HEK293 (cell line): ENCODE data around the gene SYT5.

Source experiments
- FEZF1 ChIP-seq: fragments of 450-650 bp; formaldehyde crosslinking; IDR thresholded peaks from 2 replicates; pipeline ENCODE4 v1.5.1; 2016; ENCODE audit warnings: missing biosample characterization, missing genetic modification characterization
- SALL2 ChIP-seq: fragments of 450-650 bp; formaldehyde crosslinking; IDR thresholded peaks from 2 replicates; pipeline ENCODE4 v1.5.0; 2017; ENCODE audit warnings: missing biosample characterization, mild to moderate bottlenecking, missing genetic modification characterization, borderline replicate concordance
- TRIM28 ChIP-seq: IDR thresholded peaks from 2 replicates; pipeline ENCODE4 v1.6.1; 2011; ENCODE audit warnings: low read length, control low read depth, borderline replicate concordance
- ZBTB17 ChIP-seq: fragments of 450-650 bp; formaldehyde crosslinking; IDR thresholded peaks from 2 replicates; pipeline ENCODE4 v1.5.1; 2016; ENCODE audit warnings: missing biosample characterization, missing genetic modification characterization
- ZFP37 ChIP-seq: fragments of 450-650 bp; formaldehyde crosslinking; IDR thresholded peaks from 2 replicates; pipeline ENCODE4 v1.5.1; 2016; ENCODE audit warnings: missing biosample characterization, missing genetic modification characterization
- ZNF10 ChIP-seq: fragments of 450-650 bp; formaldehyde crosslinking; IDR thresholded peaks from 2 replicates; pipeline ENCODE4 v1.5.1; 2017; ENCODE audit warnings: missing biosample characterization, missing genetic modification characterization
- ZNF155 ChIP-seq: fragments of 450-650 bp; formaldehyde crosslinking; IDR thresholded peaks from 2 replicates; pipeline ENCODE4 v1.5.1; 2016; ENCODE audit warnings: missing biosample characterization, missing genetic modification characterization
- ZNF169 ChIP-seq: fragments of 450-650 bp; formaldehyde crosslinking; IDR thresholded peaks from 2 replicates; pipeline ENCODE4 v1.5.1; 2016; ENCODE audit warnings: missing biosample characterization, missing genetic modification characterization
- ZNF202 ChIP-seq: fragments of 450-650 bp; formaldehyde crosslinking; IDR thresholded peaks from 2 replicates; pipeline ENCODE4 v1.5.1; 2016; ENCODE audit warnings: missing biosample characterization, missing genetic modification characterization, borderline replicate concordance
- ZNF211 ChIP-seq: fragments of 450-650 bp; formaldehyde crosslinking; IDR thresholded peaks from 2 replicates; pipeline ENCODE4 v1.5.1; 2016; ENCODE audit warnings: low read depth, missing biosample characterization, missing genetic modification characterization
- ZNF23 ChIP-seq: fragments of 450-650 bp; formaldehyde crosslinking; IDR thresholded peaks from 2 replicates; pipeline ENCODE4 v1.5.1; 2016; ENCODE audit warnings: missing biosample characterization, missing genetic modification characterization, borderline replicate concordance
- ZNF24 ChIP-seq: fragments of 450-650 bp; formaldehyde crosslinking; IDR thresholded peaks from 2 replicates; pipeline ENCODE4 v1.5.1; 2016; ENCODE audit warnings: missing biosample characterization, missing genetic modification characterization
- ZNF248 ChIP-seq: fragments of 450-650 bp; formaldehyde crosslinking; IDR thresholded peaks from 2 replicates; pipeline ENCODE4 v1.5.1; 2017; ENCODE audit warnings: missing biosample characterization, missing genetic modification characterization
- ZNF341 ChIP-seq: fragments of 450-650 bp; formaldehyde crosslinking; IDR thresholded peaks from 2 replicates; pipeline ENCODE4; 2016; ENCODE audit warnings: low read depth, missing biosample characterization, missing genetic modification characterization
- ZNF354C ChIP-seq: fragments of 450-650 bp; formaldehyde crosslinking; IDR thresholded peaks from 2 replicates; pipeline ENCODE4 v1.5.1; 2016; ENCODE audit warnings: missing biosample characterization, missing genetic modification characterization, low read depth, borderline replicate concordance
- ZNF366 ChIP-seq: fragments of 450-650 bp; formaldehyde crosslinking; conservative IDR thresholded peaks from 2 replicates; pipeline ENCODE4 v1.5.1; 2016; ENCODE audit warnings: missing biosample characterization, missing genetic modification characterization
- ZNF37A ChIP-seq: fragments of 450-650 bp; IDR thresholded peaks from 2 replicates; pipeline ENCODE4 v1.5.1; 2018; ENCODE audit warnings: missing biosample characterization, missing genetic modification characterization
- ZNF473 ChIP-seq: fragments of 450-650 bp; formaldehyde crosslinking; IDR thresholded peaks from 2 replicates; pipeline ENCODE4 v1.5.1; 2017; ENCODE audit warnings: missing biosample characterization, missing genetic modification characterization
- ZNF488 ChIP-seq: fragments of 450-650 bp; formaldehyde crosslinking; IDR thresholded peaks from 2 replicates; pipeline ENCODE4 v1.5.1; 2016; ENCODE audit warnings: missing biosample characterization, missing genetic modification characterization
- ZNF518A ChIP-seq: fragments of 450-650 bp; formaldehyde crosslinking; conservative IDR thresholded peaks from 2 replicates; pipeline ENCODE4 v1.5.1; 2016; ENCODE audit warnings: low read depth, missing biosample characterization, missing genetic modification characterization
- ZNF585B ChIP-seq: fragments of 450-650 bp; formaldehyde crosslinking; IDR thresholded peaks from 2 replicates; pipeline ENCODE4 v1.5.1; 2016; ENCODE audit warnings: missing biosample characterization, missing genetic modification characterization
- ZNF596 ChIP-seq: fragments of 450-650 bp; IDR thresholded peaks from 2 replicates; pipeline ENCODE4 v1.5.0; 2018; ENCODE audit warnings: missing biosample characterization, mild to moderate bottlenecking, missing genetic modification characterization, moderate library complexity
- ZNF639 ChIP-seq: fragments of 450-650 bp; formaldehyde crosslinking; IDR thresholded peaks from 2 replicates; pipeline ENCODE4 v1.5.1; 2016; ENCODE audit warnings: missing biosample characterization, missing genetic modification characterization
- ZNF654 ChIP-seq: fragments of 450-650 bp; formaldehyde crosslinking; IDR thresholded peaks from 2 replicates; pipeline ENCODE4 v1.5.1; 2016; ENCODE audit warnings: low read depth, missing biosample characterization, missing genetic modification characterization
- ZNF701 ChIP-seq: fragments of 450-650 bp; formaldehyde crosslinking; IDR thresholded peaks from 2 replicates; pipeline ENCODE4 v1.5.1; 2016; ENCODE audit warnings: missing biosample characterization, missing genetic modification characterization
- TF ChIP-seq, protein P1 (sequence below): fragments of 450-650 bp; formaldehyde crosslinking; IDR thresholded peaks from 2 replicates; pipeline ENCODE4 v1.5.1; 2017; ENCODE audit warnings: missing biosample characterization, missing genetic modification characterization
- TF ChIP-seq, protein P2 (sequence below): fragments of 450-650 bp; formaldehyde crosslinking; IDR thresholded peaks from 2 replicates; pipeline ENCODE4 v1.5.1; 2016; ENCODE audit warnings: missing biosample characterization, missing genetic modification characterization
- TF ChIP-seq, protein P3 (sequence below): fragments of 450-650 bp; formaldehyde crosslinking; IDR thresholded peaks from 2 replicates; pipeline ENCODE4 v1.5.1; 2017; ENCODE audit warnings: missing biosample characterization, missing genetic modification characterization

The SYT5 gene

GRCh38 chr19:55158848-55159749 is 21.0 kb downstream of the SYT5 start (continued):
- no peak for TF ChIP-seq ZNF518A (tag by site-specific recombination)
- no peak for TF ChIP-seq TRIM28
- no peak for TF ChIP-seq ZNF354C (tag by site-specific recombination)
- no peak for TF ChIP-seq ZNF248 (tag by site-specific recombination)
- no peak for TF ChIP-seq ZNF37A (tag by site-specific recombination)
- TF ChIP-seq ZNF24 (tag by site-specific recombination), result peak; percentile 45; the same call in 1 of the 2 replicates
- no peak for TF ChIP-seq ZNF585B (tag by site-specific recombination)
- TF ChIP-seq ZNF488 (tag by site-specific recombination), result no peak
- TF ChIP-seq ZBTB17 (tag by site-specific recombination), result peak; percentile 28; the same call in 1 of the 2 replicates
- no peak for TF ChIP-seq ZNF202
- TF ChIP-seq ZNF341 (tag by site-specific recombination), result no peak
- no peak for TF ChIP-seq ZNF155
- no peak for TF ChIP-seq ZNF211 (tag by site-specific recombination)
- TF ChIP-seq, protein P1, sequence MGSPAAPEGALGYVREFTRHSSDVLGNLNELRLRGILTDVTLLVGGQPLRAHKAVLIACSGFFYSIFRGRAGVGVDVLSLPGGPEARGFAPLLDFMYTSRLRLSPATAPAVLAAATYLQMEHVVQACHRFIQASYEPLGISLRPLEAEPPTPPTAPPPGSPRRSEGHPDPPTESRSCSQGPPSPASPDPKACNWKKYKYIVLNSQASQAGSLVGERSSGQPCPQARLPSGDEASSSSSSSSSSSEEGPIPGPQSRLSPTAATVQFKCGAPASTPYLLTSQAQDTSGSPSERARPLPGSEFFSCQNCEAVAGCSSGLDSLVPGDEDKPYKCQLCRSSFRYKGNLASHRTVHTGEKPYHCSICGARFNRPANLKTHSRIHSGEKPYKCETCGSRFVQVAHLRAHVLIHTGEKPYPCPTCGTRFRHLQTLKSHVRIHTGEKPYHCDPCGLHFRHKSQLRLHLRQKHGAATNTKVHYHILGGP (tag by site-specific recombination), result no peak
- no peak for TF ChIP-seq ZNF701
- TF ChIP-seq ZNF596 (tag by site-specific recombination), result no peak
- no peak for TF ChIP-seq ZNF639 (tag by site-specific recombination)
- TF ChIP-seq ZNF473 (tag by site-specific recombination), result no peak
- no peak for TF ChIP-seq ZNF654 (tag by site-specific recombination)
- TF ChIP-seq, protein P2, sequence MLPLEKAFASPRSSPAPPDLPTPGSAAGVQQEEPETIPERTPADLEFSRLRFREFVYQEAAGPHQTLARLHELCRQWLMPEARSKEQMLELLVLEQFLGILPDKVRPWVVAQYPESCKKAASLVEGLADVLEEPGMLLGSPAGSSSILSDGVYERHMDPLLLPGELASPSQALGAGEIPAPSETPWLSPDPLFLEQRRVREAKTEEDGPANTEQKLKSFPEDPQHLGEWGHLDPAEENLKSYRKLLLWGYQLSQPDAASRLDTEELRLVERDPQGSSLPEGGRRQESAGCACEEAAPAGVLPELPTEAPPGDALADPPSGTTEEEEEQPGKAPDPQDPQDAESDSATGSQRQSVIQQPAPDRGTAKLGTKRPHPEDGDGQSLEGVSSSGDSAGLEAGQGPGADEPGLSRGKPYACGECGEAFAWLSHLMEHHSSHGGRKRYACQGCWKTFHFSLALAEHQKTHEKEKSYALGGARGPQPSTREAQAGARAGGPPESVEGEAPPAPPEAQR (tag by site-specific recombination), result no peak
- TF ChIP-seq ZNF366 (tag by site-specific recombination), result peak; percentile 41
- no peak for TF ChIP-seq ZNF169 (tag by site-specific recombination)
- no peak for TF ChIP-seq ZFP37 (tag by site-specific recombination)
- TF ChIP-seq ZNF10 (tag by site-specific recombination), result no peak
- no peak for TF ChIP-seq SALL2
- no peak for TF ChIP-seq FEZF1 (tag by site-specific recombination)
- TF ChIP-seq ZNF23 (tag by site-specific recombination), result no peak
- TF ChIP-seq, protein P3, sequence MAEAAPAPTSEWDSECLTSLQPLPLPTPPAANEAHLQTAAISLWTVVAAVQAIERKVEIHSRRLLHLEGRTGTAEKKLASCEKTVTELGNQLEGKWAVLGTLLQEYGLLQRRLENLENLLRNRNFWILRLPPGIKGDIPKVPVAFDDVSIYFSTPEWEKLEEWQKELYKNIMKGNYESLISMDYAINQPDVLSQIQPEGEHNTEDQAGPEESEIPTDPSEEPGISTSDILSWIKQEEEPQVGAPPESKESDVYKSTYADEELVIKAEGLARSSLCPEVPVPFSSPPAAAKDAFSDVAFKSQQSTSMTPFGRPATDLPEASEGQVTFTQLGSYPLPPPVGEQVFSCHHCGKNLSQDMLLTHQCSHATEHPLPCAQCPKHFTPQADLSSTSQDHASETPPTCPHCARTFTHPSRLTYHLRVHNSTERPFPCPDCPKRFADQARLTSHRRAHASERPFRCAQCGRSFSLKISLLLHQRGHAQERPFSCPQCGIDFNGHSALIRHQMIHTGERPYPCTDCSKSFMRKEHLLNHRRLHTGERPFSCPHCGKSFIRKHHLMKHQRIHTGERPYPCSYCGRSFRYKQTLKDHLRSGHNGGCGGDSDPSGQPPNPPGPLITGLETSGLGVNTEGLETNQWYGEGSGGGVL, result peak; percentile 58
